Measurements from ENCODE around the gene PKN2. TPM values are rescaled to one million over a fixed set of nuclear protein-coding genes. Genes with fewer than 3 reads are reported as not detected.
"Not testable (repeated sequence)": the region's sequence is repeated elsewhere in the genome, so short reads cannot be mapped to it uniquely, and the experiment has no call there.

The PKN2 gene
- total RNA-seq, 1 donor from 2014 or later = 65.1 TPM

DNA sequence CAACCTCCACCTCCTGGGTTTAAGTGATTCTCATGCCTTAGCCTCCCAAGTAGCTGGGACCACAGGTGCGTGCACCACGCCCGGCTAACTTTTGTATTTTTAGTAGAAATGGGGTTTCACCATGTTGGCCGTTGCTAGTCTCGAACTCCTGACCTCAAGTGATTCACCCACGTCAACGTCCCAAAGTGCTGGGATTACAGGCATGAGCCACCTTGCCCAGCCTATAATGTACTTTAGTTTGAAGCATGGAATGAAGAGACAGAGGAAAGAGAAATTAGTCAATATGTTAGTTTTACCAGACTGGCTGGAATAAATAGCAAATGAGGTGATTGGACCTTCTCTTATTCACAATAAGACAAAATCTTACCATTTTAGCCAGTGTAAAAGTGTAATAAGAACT lies 118.3 kb downstream of the PKN2 start:
- DNase-seq (ENCODE audit: low spot score in 2 of 2, unreplicated experiment in 2 of 2) = no peak
- no peaks in the 10 kb centered on the region for H3K27me3 Mint-ChIP-seq (ENCODE audit: low read depth)
- peaks cover 24% of the 10 kb centered on the region for H3K9me3 Mint-ChIP-seq
- H3K36me3 Mint-ChIP-seq = peaks cover 51% of the 10 kb centered on the region
- TF ChIP-seq, protein P1, sequence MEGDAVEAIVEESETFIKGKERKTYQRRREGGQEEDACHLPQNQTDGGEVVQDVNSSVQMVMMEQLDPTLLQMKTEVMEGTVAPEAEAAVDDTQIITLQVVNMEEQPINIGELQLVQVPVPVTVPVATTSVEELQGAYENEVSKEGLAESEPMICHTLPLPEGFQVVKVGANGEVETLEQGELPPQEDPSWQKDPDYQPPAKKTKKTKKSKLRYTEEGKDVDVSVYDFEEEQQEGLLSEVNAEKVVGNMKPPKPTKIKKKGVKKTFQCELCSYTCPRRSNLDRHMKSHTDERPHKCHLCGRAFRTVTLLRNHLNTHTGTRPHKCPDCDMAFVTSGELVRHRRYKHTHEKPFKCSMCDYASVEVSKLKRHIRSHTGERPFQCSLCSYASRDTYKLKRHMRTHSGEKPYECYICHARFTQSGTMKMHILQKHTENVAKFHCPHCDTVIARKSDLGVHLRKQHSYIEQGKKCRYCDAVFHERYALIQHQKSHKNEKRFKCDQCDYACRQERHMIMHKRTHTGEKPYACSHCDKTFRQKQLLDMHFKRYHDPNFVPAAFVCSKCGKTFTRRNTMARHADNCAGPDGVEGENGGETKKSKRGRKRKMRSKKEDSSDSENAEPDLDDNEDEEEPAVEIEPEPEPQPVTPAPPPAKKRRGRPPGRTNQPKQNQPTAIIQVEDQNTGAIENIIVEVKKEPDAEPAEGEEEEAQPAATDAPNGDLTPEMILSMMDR (IDR thresholded peaks at IDR 0.05; ENCODE audit: unreplicated experiment) = no peak
- H3K27ac Mint-ChIP-seq = no peak overlapping the region
- H3K4me3 Mint-ChIP-seq = no peak overlapping the region
- H3K4me1 Mint-ChIP-seq = peaks cover 6% of the 10 kb centered on the region

DNA sequence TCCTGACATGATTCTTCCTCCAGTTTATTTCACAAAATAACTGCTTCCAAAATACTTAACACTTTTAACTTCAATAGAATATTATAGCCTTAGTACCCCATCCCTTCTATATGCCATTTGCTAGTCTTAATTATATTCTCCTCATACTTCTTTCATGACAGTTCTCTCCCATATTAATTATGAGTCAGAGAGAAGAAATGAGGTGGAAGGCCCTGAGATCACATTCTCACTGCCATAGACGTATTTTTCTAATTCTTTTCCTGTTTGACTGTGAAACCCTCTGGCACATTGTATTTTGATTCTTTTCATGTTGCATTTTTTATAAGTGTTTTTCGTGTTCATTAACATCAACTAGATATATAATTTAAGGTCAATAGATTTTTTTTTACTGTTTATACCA lies 118.9 kb downstream of the PKN2 start:
- Mint-ChIP-seq H3K36me3 (peaks cover 49% of the 10 kb centered on the region), H3K9me3 (peaks cover 24% of the 10 kb centered on the region), H3K4me3 (no peak overlapping the region), H3K27ac (no peak overlapping the region), H3K27me3 (ENCODE audit: low read depth) (no peaks in the 10 kb centered on the region), H3K4me1 (peaks cover 6% of the 10 kb centered on the region)
- DNase-seq (ENCODE audit: low spot score in 2 of 2, unreplicated experiment in 2 of 2) = no peak
- TF ChIP-seq, protein P1 (IDR thresholded peaks at IDR 0.05; ENCODE audit: unreplicated experiment) = no peak

DNA sequence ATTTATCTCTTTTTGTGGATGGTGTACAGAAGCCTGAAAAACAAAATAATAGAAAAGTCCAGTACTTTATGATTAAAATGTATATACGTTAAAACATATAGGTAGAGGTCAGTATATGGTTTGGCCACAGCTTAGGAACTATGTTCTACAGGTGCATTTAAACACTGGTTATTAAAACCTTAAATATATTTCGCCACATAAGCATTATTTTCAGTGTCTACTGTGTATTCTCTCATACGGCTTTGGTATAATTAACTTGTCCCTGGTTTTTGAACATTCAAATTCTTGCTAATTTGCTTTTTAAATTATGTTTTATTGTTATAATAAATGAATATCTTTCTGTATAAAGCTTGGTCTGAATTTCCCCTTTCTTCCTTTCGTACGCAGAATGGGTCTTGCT lies 119.4 kb downstream of the PKN2 start:
- peaks cover 6% of the 10 kb centered on the region for H3K4me1 Mint-ChIP-seq
- TF ChIP-seq, protein P1 (IDR thresholded peaks at IDR 0.05; ENCODE audit: unreplicated experiment) = no peak
- H3K36me3 Mint-ChIP-seq = peaks cover 47% of the 10 kb centered on the region
- no peak for DNase-seq (ENCODE audit: low spot score in 2 of 2, unreplicated experiment in 2 of 2)
- H3K9me3 Mint-ChIP-seq = peaks cover 24% of the 10 kb centered on the region
- H3K4me3 Mint-ChIP-seq = no peak overlapping the region
- no peaks in the 10 kb centered on the region for H3K27me3 Mint-ChIP-seq (ENCODE audit: low read depth)
- no peak overlapping the region for H3K27ac Mint-ChIP-seq

DNA sequence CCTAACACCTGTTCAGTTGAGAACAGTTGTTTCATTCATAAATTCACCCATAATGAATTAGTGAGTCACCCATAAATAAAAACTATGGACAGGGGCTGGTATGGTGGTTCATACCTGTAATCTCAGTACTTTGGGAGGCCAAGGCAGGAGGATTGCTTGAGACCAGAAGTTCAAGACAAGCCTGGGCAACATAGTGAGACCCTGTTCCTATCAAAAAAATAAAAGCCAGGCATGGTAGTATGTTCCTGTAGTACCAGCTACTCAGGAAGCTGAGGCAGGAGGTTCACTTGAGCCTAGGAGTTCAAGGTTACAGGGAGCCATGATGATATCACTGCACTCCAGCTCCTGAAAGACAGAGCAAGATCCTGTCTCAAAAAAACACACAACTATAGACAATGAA lies 128.3 kb downstream of the PKN2 start:
- Mint-ChIP-seq H3K4me1 (no peaks in the 10 kb centered on the region), H3K27ac (no peak overlapping the region), H3K4me3 (no peak overlapping the region), H3K9me3 (no peaks in the 10 kb centered on the region), H3K36me3 (peaks cover 25% of the 10 kb centered on the region), H3K27me3 (ENCODE audit: low read depth) (no peaks in the 10 kb centered on the region)
- TF ChIP-seq, protein P1 (IDR thresholded peaks at IDR 0.05; ENCODE audit: unreplicated experiment) = no peak
- no peak for DNase-seq (ENCODE audit: low spot score in 2 of 2, unreplicated experiment in 2 of 2)

DNA sequence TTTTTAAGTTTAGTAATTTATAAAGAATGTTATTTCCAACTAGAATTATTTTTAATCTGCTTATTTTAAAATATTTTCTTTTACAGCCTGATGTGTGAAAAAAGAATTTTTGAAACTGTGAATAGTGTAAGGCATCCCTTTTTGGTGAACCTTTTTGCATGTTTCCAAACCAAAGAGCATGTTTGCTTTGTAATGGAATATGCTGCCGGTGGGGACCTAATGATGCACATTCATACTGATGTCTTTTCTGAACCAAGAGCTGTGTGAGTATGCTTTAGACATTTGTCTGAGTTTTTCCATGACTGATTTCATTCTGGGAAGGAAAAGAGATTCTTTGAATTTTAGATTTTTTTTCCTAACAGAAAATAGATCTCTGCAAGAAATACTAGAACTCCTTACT lies 129.4 kb downstream of the PKN2 start:
- peaks cover 4% of the 10 kb centered on the region for H3K9me3 Mint-ChIP-seq
- DNase-seq (ENCODE audit: low spot score in 2 of 2, unreplicated experiment in 2 of 2) = no peak
- TF ChIP-seq, protein P1 (IDR thresholded peaks at IDR 0.05; ENCODE audit: unreplicated experiment) = no peak
- H3K4me1 Mint-ChIP-seq = no peaks in the 10 kb centered on the region
- no peak overlapping the region for H3K27ac Mint-ChIP-seq
- H3K36me3 Mint-ChIP-seq = peaks cover 33% of the 10 kb centered on the region
- no peaks in the 10 kb centered on the region for H3K27me3 Mint-ChIP-seq (ENCODE audit: low read depth)
- no peak overlapping the region for H3K4me3 Mint-ChIP-seq

DNA sequence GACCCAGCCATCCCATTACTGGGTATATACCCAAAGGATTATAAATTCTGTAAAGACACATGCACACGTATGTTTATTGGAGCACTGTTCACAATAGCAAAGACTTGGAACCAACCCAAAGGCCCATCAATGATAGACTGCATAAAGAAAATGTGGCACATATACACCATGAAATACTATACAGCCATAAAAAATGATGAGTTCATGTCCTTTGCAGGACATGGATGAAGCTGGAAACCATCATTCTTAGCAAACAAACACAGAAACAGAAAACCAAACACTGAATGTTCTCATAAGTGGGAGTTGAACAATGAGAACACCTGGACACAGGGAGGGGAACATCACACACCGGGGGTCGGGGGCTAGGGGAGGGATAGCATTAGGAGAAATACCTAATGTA lies 135.6 kb downstream of the PKN2 start:
- not testable (repeated sequence) for H3K27ac Mint-ChIP-seq; DNase-seq (ENCODE audit: low spot score in 2 of 2, unreplicated experiment in 2 of 2); H3K4me1 Mint-ChIP-seq; H3K27me3 Mint-ChIP-seq (ENCODE audit: low read depth); H3K4me3 Mint-ChIP-seq
- Mint-ChIP-seq H3K9me3 (peaks cover 13% of the 10 kb centered on the region), H3K36me3 (peaks cover 32% of the 10 kb centered on the region)
